ENCODE data around the gene WNK2.

The WNK2 gene

DNA sequence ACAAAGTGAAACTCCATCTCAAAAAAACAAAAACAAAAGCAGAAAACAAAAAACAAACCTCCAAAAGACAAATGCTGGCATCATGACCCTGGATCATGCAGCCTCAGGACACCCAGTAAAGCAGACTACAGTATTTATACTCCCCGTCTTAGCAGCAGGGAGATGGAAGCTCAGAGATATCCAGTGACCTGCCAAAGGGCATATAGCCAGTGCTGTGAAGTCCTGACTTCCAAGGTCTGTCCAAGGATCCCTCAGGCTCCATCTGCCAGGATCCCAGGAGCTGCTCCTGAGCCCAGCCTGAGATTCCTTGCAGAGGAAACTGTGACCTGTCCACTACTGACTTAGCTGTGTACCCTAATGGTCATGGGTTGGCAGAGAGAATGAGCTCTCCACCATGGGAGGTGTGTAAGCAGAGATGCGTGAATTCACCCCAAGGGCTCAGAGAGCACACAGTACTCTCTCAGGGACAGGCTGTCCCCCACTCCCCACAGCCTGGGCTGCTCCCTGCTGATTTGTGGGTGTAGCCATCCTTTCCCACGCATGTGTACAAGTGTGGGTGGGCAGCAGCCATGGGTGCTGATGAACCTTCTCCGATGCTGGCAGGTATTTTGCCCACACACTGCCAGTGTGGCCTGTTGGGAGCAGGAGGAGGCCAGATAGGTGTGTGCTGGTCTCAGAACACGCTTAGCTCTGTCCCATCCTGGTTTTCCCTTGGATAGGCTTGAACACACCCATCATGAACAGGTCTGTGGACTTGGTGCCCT, 2.1 kb upstream of the WNK2 start:
- DNase-seq (ENCODE audit: low read depth): no peak
- no peak for TF ChIP-seq CTCF (IDR thresholded peaks at IDR 0.05; ENCODE audit: low read depth, low read length, missing control alignments)
- no peak overlapping the region for H3K4me3 ChIP-seq (ENCODE audit: low read depth, low read length)

- H3K4me3 ChIP-seq (ENCODE audit: low read depth, low read length): no peak overlapping the region
- DNase-seq (ENCODE audit: low read depth): no peak
- TF ChIP-seq CTCF (IDR thresholded peaks at IDR 0.05; ENCODE audit: low read depth, low read length, missing control alignments): no peak
Observed at GRCh38 chr9:93182572-93182971, 1.4 kb upstream of the WNK2 start.

DNA sequence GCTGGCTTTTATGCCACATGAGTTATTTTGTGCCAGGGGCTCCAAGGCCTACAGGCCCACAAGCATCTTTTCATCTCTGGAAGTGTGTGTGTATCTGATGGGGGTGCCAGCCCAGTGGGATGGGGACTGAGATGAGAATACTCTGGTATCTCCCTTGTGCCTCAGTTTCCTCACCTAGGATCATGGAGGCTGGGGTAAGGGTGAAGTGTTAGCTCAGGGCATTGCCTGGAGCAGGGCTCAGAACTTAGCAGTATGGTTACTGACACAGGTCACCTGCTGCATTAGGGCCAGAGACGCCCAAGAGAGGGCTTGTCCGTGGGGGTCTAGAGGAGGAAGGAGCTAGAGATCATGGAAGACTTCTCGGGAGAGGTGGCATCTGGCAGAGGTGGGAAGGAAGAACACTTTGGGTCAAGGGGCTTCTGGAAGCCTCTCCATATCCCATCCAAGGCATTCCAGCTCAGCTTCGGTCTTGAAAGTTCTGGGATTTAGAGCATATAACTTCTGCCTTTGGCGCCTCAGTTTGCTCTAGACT, 742 bp upstream of the WNK2 start:
- TF ChIP-seq CTCF (IDR thresholded peaks at IDR 0.05; ENCODE audit: low read depth, low read length, missing control alignments): no peak
- DNase-seq (ENCODE audit: low read depth): no peak
- H3K4me3 ChIP-seq (ENCODE audit: low read depth, low read length): no peak overlapping the region

GRCh38 chr9:93184432-93185265, 710 bp downstream of the WNK2 start:
- no peak for DNase-seq (ENCODE audit: low read depth)
- TF ChIP-seq CTCF (IDR thresholded peaks at IDR 0.05; ENCODE audit: low read depth, low read length, missing control alignments): no peak
- H3K4me3 ChIP-seq (ENCODE audit: low read depth, low read length): no peak overlapping the region

GRCh38 chr9:93185266-93186214, 1.6 kb downstream of the WNK2 start:
- H3K4me3 ChIP-seq (ENCODE audit: low read depth, low read length): no peak overlapping the region
- TF ChIP-seq CTCF (IDR thresholded peaks at IDR 0.05; ENCODE audit: low read depth, low read length, missing control alignments): no peak
- no peak for DNase-seq (ENCODE audit: low read depth)

- no peak for TF ChIP-seq CTCF (IDR thresholded peaks at IDR 0.05; ENCODE audit: low read depth, low read length, missing control alignments)
- no peak overlapping the region for H3K4me3 ChIP-seq (ENCODE audit: low read depth, low read length)
- no peak for DNase-seq (ENCODE audit: low read depth)
Observed at GRCh38 chr9:93186215-93186945, 2.4 kb downstream of the WNK2 start.

Measured in GM12864 (cell line).